K562 (cell line): Measurements from ENCODE around the gene GBX1. TPM values are rescaled to one million over a fixed set of nuclear protein-coding genes. Genes with fewer than 3 reads are reported as not detected.

Experiments
- ATAC-seq: fragments of 200-7000 bp; cut with Tn5 transposase; 3 replicates; pipeline ENCODE4 v1.9.1; 2020; ENCODE audit warnings: moderate library complexity
- BruUV-seq: library from RNA; stranded (reverse); fragments of 400-500 nt; replicated peaks from 2 replicates; lab custom pipeline; 2021; lab: Mats Ljungman, UMichigan
- CTCF ChIA-PET: fragments of 300-600 bp; formaldehyde crosslinking; extraction: SDS; loops from one replicate; lab custom pipeline; 2021; ENCODE audit warnings: low intra/inter-chr PET ratio; lab: Yijun Ruan, JAX
- POLR2A ChIA-PET: fragments of 300-600, 350-650 bp; sonication (Branson Sonifier 250); formaldehyde crosslinking; extraction: SDS; loops from one replicate; lab custom pipeline; 2021; ENCODE audit warnings: antibody characterized with exemption, inconsistent platforms; lab: Yijun Ruan, JAX
- DNase-seq, 4 experiments: peaks; one replicate each; pipeline versions ENCODE4 v3.0.0 to v3.0.0-alpha.2; 2011 to 2018; ENCODE audit warnings: low spot score in 3 of 4, mixed read lengths in 3 of 4; ENCODE audit errors: extremely low read depth in 1 of 4
- FAIRE-seq: peaks from 2 replicates; lab custom pipeline; 2011; peaks lifted over from hg19 to GRCh38; lab: Jason Lieb, UNC
- H2AFZ ChIP-seq: 2 replicates; pipeline ENCODE4 v1.6.0; 2011; ENCODE audit warnings: low read depth, low read length, control low read depth, inconsistent platforms
- H3K27ac ChIP-seq: fragments of 200-600 bp; 3 replicates; pipeline ENCODE4 v1.8.0; 2011; ENCODE audit warnings: low read depth, mild to moderate bottlenecking, control low read depth, inconsistent platforms, low read length, moderate library complexity, mixed read lengths; ENCODE audit errors: extremely low read depth
- H3K27me3 ChIP-seq, 2 experiments: fragments of 300-600 bp in 1 of 2; 2 replicates in 1 of 2; 3 replicates in 1 of 2; pipeline versions ENCODE4 v1.6.0 to v1.8.0; 2011; ENCODE audit warnings: inconsistent platforms in 2 of 2, low read length in 2 of 2, mild to moderate bottlenecking in 1 of 2, mixed read lengths in 1 of 2, moderate library complexity in 1 of 2; ENCODE audit not compliant: control insufficient read depth in 2 of 2, insufficient read depth in 2 of 2
- H3K36me3 ChIP-seq: fragments of 300-600 bp; 3 replicates; pipeline ENCODE4 v1.8.0; 2011; ENCODE audit warnings: mild to moderate bottlenecking, low read length, inconsistent platforms; ENCODE audit not compliant: control insufficient read depth, insufficient read depth
- H3K4me1 ChIP-seq, 2 experiments: fragments of 200-600 bp in 1 of 2; replicated peaks in 1 of 2; 2 replicates in 1 of 2; 3 replicates in 1 of 2; pipeline versions ENCODE4 v1.5.1 to v1.8.0; 2011; ENCODE audit warnings: inconsistent platforms in 2 of 2, low read length in 2 of 2, mild to moderate bottlenecking in 1 of 2, mixed read lengths in 1 of 2, moderate library complexity in 1 of 2; ENCODE audit not compliant: control insufficient read depth in 2 of 2, insufficient read depth in 2 of 2
- H3K4me2 ChIP-seq: 2 replicates; pipeline ENCODE4 v1.6.1; 2011; ENCODE audit warnings: low read length, control low read depth, inconsistent platforms, mixed read lengths; ENCODE audit not compliant: insufficient read depth
- H3K4me3 ChIP-seq: fragments of 200-600 bp; sonication (generic), shearing (Covaris generic); 2 replicates; pipeline ENCODE4 v1.5.1; 2016; ENCODE audit warnings: control low read depth, inconsistent platforms
- H3K79me2 ChIP-seq: fragments of 200-600 bp; 3 replicates; pipeline ENCODE4 v1.8.0; 2011; ENCODE audit warnings: low read length, inconsistent platforms; ENCODE audit not compliant: control insufficient read depth, insufficient read depth
- H3K9ac ChIP-seq, 2 experiments: 2 replicates each; pipeline versions ENCODE4 v1.6.0 to v1.6.1; 2011; ENCODE audit warnings: low read depth in 2 of 2, low read length in 2 of 2, control low read depth in 1 of 2, inconsistent platforms in 1 of 2, mild to moderate bottlenecking in 1 of 2, mixed read lengths in 1 of 2; ENCODE audit not compliant: insufficient read depth in 1 of 2
- H3K9me1 ChIP-seq: one replicate; pipeline ENCODE4 v1.6.0; 2011; ENCODE audit warnings: inconsistent platforms, mild to moderate bottlenecking, low read length, moderate library complexity; ENCODE audit not compliant: control insufficient read depth, insufficient read depth
- H3K9me3 ChIP-seq: replicated peaks from 2 replicates; pipeline ENCODE4 v1.5.1; 2011; ENCODE audit warnings: low read depth, low read length, inconsistent platforms; ENCODE audit not compliant: control insufficient read depth, insufficient read depth
- H4K20me1 ChIP-seq: replicated peaks from 2 replicates; pipeline ENCODE4 v1.6.1; 2011; ENCODE audit warnings: low read length, inconsistent platforms, mixed read lengths; ENCODE audit not compliant: control insufficient read depth, insufficient read depth
- ETS2 ChIP-seq: IDR thresholded peaks from 2 replicates; pipeline ENCODE4 v1.6.1; 2016; ENCODE audit warnings: borderline replicate concordance, missing genetic modification characterization, mild to moderate bottlenecking, moderate library complexity, missing compliant biosample characterization; ENCODE audit not compliant: poor library complexity, severe bottlenecking
- MAFF ChIP-seq: IDR thresholded peaks from 2 replicates; pipeline ENCODE4 v1.6.1; 2012; ENCODE audit warnings: low read length, improper control_type of control experiment
- USF1 ChIP-seq: sonication (generic); formaldehyde crosslinking; IDR thresholded peaks from 2 replicates; pipeline ENCODE4 v1.9.0; 2022; ENCODE audit warnings: mild to moderate bottlenecking, missing genetic modification reagents
- ZNF146 ChIP-seq: IDR thresholded peaks from one replicate; pipeline ENCODE4 v1.6.1; 2018; ENCODE audit warnings: missing compliant biosample characterization; ENCODE audit not compliant: unreplicated experiment
- whole genome bisulfite sequencing: fragments of 100-300 bp; shearing (Covaris generic); methylation state at CpG from one replicate; pipeline ENCODE4 v1.1.6; 2016; ENCODE audit warnings: low coverage, mixed read lengths; ENCODE audit not compliant: insufficient coverage; ENCODE audit errors: missing lambda C conversion rate; 5-methylcytosine and 5-hydroxymethylcytosine counted together
- in situ Hi-C: fragments of 300-500 bp; cut with MboI; formaldehyde crosslinking; loops from 4 replicates; pipeline ENCODE4 v1.15.0; 2018; ENCODE audit warnings: inconsistent platforms, mixed read lengths
- intact Hi-C: fragments of 100-400 bp; cut with micrococcal nuclease; formaldehyde crosslinking; loops from 2 replicates; pipeline ENCODE4 v1.14.2; 2022
- polyA plus RNA-seq, 8 experiments: library from polyadenylated mRNA; depleted of rRNA in 4 of 8; stranded (reverse) in 5 of 8; unstranded in 3 of 8; fragments of >200 nt; fragmentation: Nextera tagmentation in 2 of 8; fragmentation: Illumina TruSeq in 1 of 8; extraction: Ambion mirVana in 2 of 8; extraction: Trizol in 1 of 8; gene quantifications; 2 replicates each; pipeline versions ENCODE4 v1.2.1 to v1.2.3, GENCODE V29; 2011 to 2014; ENCODE audit warnings: inconsistent platforms in 1 of 8, missing spikeins in 1 of 8
- total RNA-seq, 7 experiments: library from RNA; depleted of rRNA in 6 of 7; stranded (reverse); fragments of >200 nt in 6 of 7; fragmentation: Illumina TruSeq in 2 of 7; extraction: Trizol in 2 of 7; gene quantifications; 2 replicates each; pipeline versions ENCODE4 v1.2.1 to v1.2.3, GENCODE V29; 2011 to 2021; ENCODE audit warnings: low replicate concordance in 1 of 7

Gene GBX1
- total and polyA plus RNA-seq, 9 of the 15 experiments (the other 6 are each of a cell fraction or from before 2014, with no cell fraction given), result not detected

DNA sequence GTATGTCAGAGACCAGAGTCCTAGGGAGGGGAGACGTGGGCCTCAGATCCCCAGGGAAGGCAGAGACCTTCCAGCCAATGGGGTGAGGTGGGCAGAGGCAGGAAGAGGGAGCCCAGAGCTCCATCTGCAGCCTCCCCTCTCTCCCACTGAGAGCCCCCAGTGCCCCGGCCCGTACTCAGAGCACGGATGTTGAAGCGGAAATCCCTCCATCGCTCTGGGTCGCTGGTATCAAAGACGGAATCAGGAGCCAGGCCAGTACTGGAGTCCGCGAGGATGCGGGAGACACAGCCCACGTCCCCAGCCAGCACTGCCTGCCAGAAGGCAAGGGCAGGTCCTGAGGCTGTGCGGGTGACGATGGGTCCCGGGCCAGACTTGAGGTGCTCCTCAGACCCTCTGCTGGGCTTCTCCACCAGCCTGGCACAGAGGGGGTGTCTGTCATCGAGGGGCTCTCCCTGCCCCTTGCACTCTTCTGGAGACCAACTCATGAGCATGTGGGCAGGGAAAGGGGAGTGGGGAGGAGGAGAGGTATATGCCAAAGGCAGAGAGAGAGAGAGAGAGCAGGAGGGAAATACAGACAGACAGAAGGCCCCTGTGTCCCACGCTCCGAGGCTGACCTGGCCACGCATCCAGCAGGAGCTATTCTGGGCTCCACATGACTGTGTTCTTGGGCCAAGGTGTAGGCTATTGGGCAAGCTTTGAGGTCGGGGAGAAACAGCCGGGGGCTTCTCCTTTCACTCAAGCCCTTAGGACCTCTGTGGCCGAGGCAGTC is 19.3 kb upstream of the GBX1 start, which contains the start of gene ASB10:
Gene ASB10 (minus strand): TSS at position 611 of the 769 bp plus-strand sequence. CDS start 120 bp downstream, at position 491.
- Histone ChIP-seq H4K20me1 (no peaks in the 10 kb centered on the region; the same call in 1 of the 2 replicates), H3K9me1 (no peaks in the 10 kb centered on the region), H3K9ac (peak within 1 kb of the TSS in 1 of 2 experiments; percentile 15; a peak in 2 of 4 replicates), H3K79me2 (no peaks in the 10 kb centered on the region), H3K4me3 (no peak within 1 kb of the TSS), H3K4me1 (peaks cover 0 to 19% of the 10 kb centered on the region in 2 experiments; a peak in 2 of 5 replicates), H3K27ac (no peak within 1 kb of the TSS), H3K27me3 (peaks cover 58 to 64% of the 10 kb centered on the region in 2 experiments), H2AFZ (no peak within 1 kb of the TSS), H3K9me3 (no peaks in the 10 kb centered on the region; the same call in 1 of the 2 replicates), H3K4me2 (no peak within 1 kb of the TSS), H3K36me3 (no peaks in the 10 kb centered on the region)
- DNase-seq, result no peak
- WGBS, result 14% methylated on average over 22 of the region's 22 CpGs
- intact Hi-C loops, result no loop called here
- ChIA-PET POLR2A (interaction anchor here (1.0 to 1.2 kb wide), 4 partner anchors 9 to 41 kb away, joined by 3 to 6 read pairs (median 4); no protein-coding TSS in a partner anchor), CTCF (no interaction called here)
- no peak for FAIRE-seq
- BruUV-seq, result no TSS peak
- TF ChIP-seq ETS2 (tag) (no peak), MAFF (no peak), USF1 (CRISPR knock-in tag) (0 out of 2 replicates have a peak, but pooled peaks have one; percentile 28), ZNF146 (CRISPR knock-in tag) (no peak)
- peak; percentile 17 for ATAC-seq
- in situ Hi-C loops, result no loop called here
